Keratinocyte (primary cell): ENCODE measurements around the gene DCAF6. TPM values are rescaled to one million over a fixed set of nuclear protein-coding genes. Genes with fewer than 3 reads are reported as not detected.

Experiments used
- DNase-seq: peaks from one replicate; pipeline ENCODE4 v3.0.0-alpha.2; 2011; ENCODE audit warnings: low read depth, missing footprints, low spot score
- FAIRE-seq: peaks from 2 replicates; lab custom pipeline; 2011; peaks lifted over from hg19 to GRCh38; lab: Jason Lieb, UNC
- H2AFZ ChIP-seq: 2 replicates; pipeline ENCODE4 v1.6.0; 2012; ENCODE audit warnings: low read length, control low read depth, inconsistent platforms; ENCODE audit not compliant: control insufficient read depth
- H3K27ac ChIP-seq: 2 replicates; pipeline ENCODE4 v1.5.1; 2011; ENCODE audit warnings: low read length; ENCODE audit not compliant: control insufficient read depth, insufficient read depth
- H3K27me3 ChIP-seq: 3 replicates; pipeline ENCODE4 v1.6.0; 2011; ENCODE audit warnings: low read length; ENCODE audit not compliant: control insufficient read depth, insufficient read depth; ENCODE audit errors: extremely low read depth
- H3K36me3 ChIP-seq, 2 experiments: 2 replicates in 1 of 2; 3 replicates in 1 of 2; pipeline ENCODE4 v1.5.1; 2011; ENCODE audit warnings: low read length in 2 of 2, mild to moderate bottlenecking in 1 of 2; ENCODE audit not compliant: control insufficient read depth in 2 of 2, insufficient read depth in 2 of 2; ENCODE audit errors: extremely low read depth in 1 of 2
- H3K4me1 ChIP-seq: 3 replicates; pipeline ENCODE4 v1.5.1; 2011; ENCODE audit warnings: low read length; ENCODE audit not compliant: control insufficient read depth, insufficient read depth; ENCODE audit errors: extremely low read depth
- H3K4me2 ChIP-seq: 3 replicates; pipeline ENCODE4 v1.6.0; 2011; ENCODE audit warnings: low read depth, low read length; ENCODE audit not compliant: control insufficient read depth, insufficient read depth; ENCODE audit errors: extremely low read depth
- H3K4me3 ChIP-seq, 3 experiments: fragments of 200-600 bp in 1 of 3; sonication (generic) in 1 of 3; 2 replicates in 2 of 3; 3 replicates in 1 of 3; pipeline ENCODE4 v1.5.1; 2011 to 2016; ENCODE audit warnings: low read length in 3 of 3, mild to moderate bottlenecking in 3 of 3, control low read depth in 2 of 3, inconsistent platforms in 1 of 3, low read depth in 1 of 3, mixed read lengths in 1 of 3, mixed run types in 1 of 3, moderate library complexity in 1 of 3; ENCODE audit not compliant: control insufficient read depth in 2 of 3, insufficient read depth in 2 of 3; ENCODE audit errors: extremely low read depth in 1 of 3
- H3K79me2 ChIP-seq: 2 replicates; pipeline ENCODE4 v1.6.0; 2012; ENCODE audit warnings: low read length; ENCODE audit not compliant: control insufficient read depth, insufficient read depth
- H3K9ac ChIP-seq: 3 replicates; pipeline ENCODE4 v1.6.0; 2011; ENCODE audit warnings: low read length; ENCODE audit not compliant: control insufficient read depth, insufficient read depth; ENCODE audit errors: extremely low read depth
- H3K9me1 ChIP-seq: 3 replicates; pipeline ENCODE4 v1.6.0; 2011; ENCODE audit warnings: low read length; ENCODE audit not compliant: control insufficient read depth, insufficient read depth; ENCODE audit errors: extremely low read depth
- H3K9me3 ChIP-seq: 2 replicates; pipeline ENCODE4 v1.5.1; 2012; ENCODE audit warnings: low read depth, low read length; ENCODE audit not compliant: control insufficient read depth
- H4K20me1 ChIP-seq: 3 replicates; pipeline ENCODE4 v1.6.0; 2011; ENCODE audit warnings: low read length; ENCODE audit not compliant: control insufficient read depth, insufficient read depth; ENCODE audit errors: extremely low read depth
- EZH2 ChIP-seq: IDR thresholded peaks from one replicate; pipeline ENCODE4 v1.6.1; 2012; ENCODE audit warnings: inconsistent platforms, mild to moderate bottlenecking, low read length, moderate library complexity
- dilution Hi-C: fragments of 300-500 bp; cut with MboI; formaldehyde crosslinking; loops from one replicate; pipeline ENCODE4 v1.7.0; 2020; ENCODE audit warnings: low sequenced_read_pairs; ENCODE audit not compliant: extremely low pct_ligation_motif_present
- polyA plus RNA-seq, 5 experiments: library from polyadenylated mRNA; depleted of rRNA in 3 of 5; stranded (reverse) in 3 of 5; stranded (forward) in 1 of 5; unstranded in 1 of 5; fragments of >200 nt; gene quantifications; 1 replicate in 1 of 5; 2 replicates in 3 of 5; 3 replicates in 1 of 5; pipeline versions ENCODE4 v1.2.1 to v1.2.3, GENCODE V29; 2011 to 2012; ENCODE audit warnings: missing spikeins in 2 of 5, low read depth in 1 of 5, low replicate concordance in 1 of 5
- TF ChIP-seq, protein P1 (sequence below), 3 experiments: IDR thresholded peaks in 1 of 3; conservative IDR thresholded peaks in 1 of 3; optimal IDR thresholded peaks in 1 of 3; 2 replicates in 2 of 3; 3 replicates in 1 of 3; pipeline versions ENCODE3 to v1.5.1; 2011; ENCODE audit warnings: low read length in 3 of 3, mild to moderate bottlenecking in 3 of 3, moderate library complexity in 2 of 3, control low read depth in 1 of 3, inconsistent platforms in 1 of 3; ENCODE audit not compliant: insufficient read depth in 2 of 3; ENCODE audit errors: extremely low read depth in 1 of 3

The DCAF6 gene
- polyA plus RNA-seq, 1 donor (not counting 4 experiments of a cell fraction or from before 2014, with no cell fraction given), result 109 TPM

DNA sequence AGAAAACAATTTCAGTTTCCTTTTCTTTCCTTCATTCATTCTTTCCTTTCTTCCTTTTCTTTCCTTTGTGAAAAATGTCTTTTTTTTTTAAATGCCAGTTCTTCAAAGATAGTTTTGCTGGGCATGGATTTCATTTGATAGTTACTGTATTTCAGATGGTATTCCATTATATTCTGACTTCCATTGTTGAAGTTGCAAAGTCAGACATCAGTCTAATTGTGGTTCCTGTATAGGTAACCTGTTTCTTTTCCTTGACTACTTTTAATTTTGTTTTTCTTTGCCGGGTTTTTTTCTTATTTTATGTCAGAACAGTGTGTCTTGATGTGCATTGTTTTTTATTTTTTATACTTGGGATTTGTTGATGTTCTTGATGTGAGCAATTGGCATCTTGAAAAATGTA is 40.8 kb downstream of the DCAF6 start:
- dilution Hi-C loops, result no loop called here
- no peak overlapping the region for H3K4me3 ChIP-seq
- H3K79me2 ChIP-seq, result peaks cover 9% of the 10 kb centered on the region
- H4K20me1 ChIP-seq, result no peaks in the 10 kb centered on the region
- TF ChIP-seq, protein P1, sequence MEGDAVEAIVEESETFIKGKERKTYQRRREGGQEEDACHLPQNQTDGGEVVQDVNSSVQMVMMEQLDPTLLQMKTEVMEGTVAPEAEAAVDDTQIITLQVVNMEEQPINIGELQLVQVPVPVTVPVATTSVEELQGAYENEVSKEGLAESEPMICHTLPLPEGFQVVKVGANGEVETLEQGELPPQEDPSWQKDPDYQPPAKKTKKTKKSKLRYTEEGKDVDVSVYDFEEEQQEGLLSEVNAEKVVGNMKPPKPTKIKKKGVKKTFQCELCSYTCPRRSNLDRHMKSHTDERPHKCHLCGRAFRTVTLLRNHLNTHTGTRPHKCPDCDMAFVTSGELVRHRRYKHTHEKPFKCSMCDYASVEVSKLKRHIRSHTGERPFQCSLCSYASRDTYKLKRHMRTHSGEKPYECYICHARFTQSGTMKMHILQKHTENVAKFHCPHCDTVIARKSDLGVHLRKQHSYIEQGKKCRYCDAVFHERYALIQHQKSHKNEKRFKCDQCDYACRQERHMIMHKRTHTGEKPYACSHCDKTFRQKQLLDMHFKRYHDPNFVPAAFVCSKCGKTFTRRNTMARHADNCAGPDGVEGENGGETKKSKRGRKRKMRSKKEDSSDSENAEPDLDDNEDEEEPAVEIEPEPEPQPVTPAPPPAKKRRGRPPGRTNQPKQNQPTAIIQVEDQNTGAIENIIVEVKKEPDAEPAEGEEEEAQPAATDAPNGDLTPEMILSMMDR (optimal IDR thresholded peaks at IDR 0.05 in 1 of 3, IDR thresholded peaks at IDR 0.05 in 1 of 3, conservative IDR thresholded peaks at IDR 0.05 in 1 of 3; ENCODE audit: extremely low read depth in 1 of 3, insufficient read depth in 2 of 3, low read length in 3 of 3), result no peak
- TF ChIP-seq EZH2, result no peak
- no peaks in the 10 kb centered on the region for H3K9me3 ChIP-seq
- no peaks in the 10 kb centered on the region for H3K4me1 ChIP-seq
- H3K27ac ChIP-seq, result no peak overlapping the region
- H3K9me1 ChIP-seq, result no peaks in the 10 kb centered on the region
- peaks cover 6 to 10% of the 10 kb centered on the region in 2 experiments for H3K36me3 ChIP-seq
- H3K27me3 ChIP-seq, result no peaks in the 10 kb centered on the region
- no peak for DNase-seq
- no peak overlapping the region for H2AFZ ChIP-seq
- no peak overlapping the region for H3K4me2 ChIP-seq
- H3K9ac ChIP-seq, result no peak overlapping the region
- no peak for FAIRE-seq

GRCh38 chr1:167981933-167982332 is 45.5 kb downstream of the DCAF6 start:
- peaks cover 2 to 6% of the 10 kb centered on the region in 2 experiments for H3K36me3 ChIP-seq
- dilution Hi-C loops, result no loop called here
- no peaks in the 10 kb centered on the region for H4K20me1 ChIP-seq
- H3K4me3 ChIP-seq, result no peak overlapping the region
- TF ChIP-seq EZH2, result no peak
- TF ChIP-seq, protein P1 (optimal IDR thresholded peaks at IDR 0.05 in 1 of 3, IDR thresholded peaks at IDR 0.05 in 1 of 3, conservative IDR thresholded peaks at IDR 0.05 in 1 of 3; ENCODE audit: extremely low read depth in 1 of 3, insufficient read depth in 2 of 3, low read length in 3 of 3), result no peak
- peaks cover 33% of the 10 kb centered on the region for H3K79me2 ChIP-seq
- DNase-seq, result no peak
- no peak overlapping the region for H2AFZ ChIP-seq
- peaks cover 18% of the 10 kb centered on the region for H3K4me1 ChIP-seq
- H3K9me3 ChIP-seq, result no peaks in the 10 kb centered on the region
- H3K9me1 ChIP-seq, result peaks cover 2% of the 10 kb centered on the region
- H3K27me3 ChIP-seq, result no peaks in the 10 kb centered on the region
- H3K27ac ChIP-seq, result no peak overlapping the region
- H3K9ac ChIP-seq, result no peak overlapping the region
- FAIRE-seq, result no peak
- H3K4me2 ChIP-seq, result no peak overlapping the region
